Skin of body (tissue), 2 donors: ENCODE data around the gene DCBLD2. TPM values are rescaled to one million over a fixed set of nuclear protein-coding genes. Genes with fewer than 3 reads are reported as not detected.
"Not testable (repeated sequence)": the region's sequence is repeated elsewhere in the genome, so short reads cannot be mapped to it uniquely, and the experiment has no call there.

Source experiments
- DNase-seq: peaks from one replicate; lab custom pipeline; 2025; lab: John Stamatoyannopoulos, UW
- total RNA-seq: library from RNA; depleted of rRNA; stranded (reverse); fragments of >200 nt; gene quantifications from one replicate; pipeline ENCODE4 v1.2.3, GENCODE V29; 2014

DCBLD2 gene
- total RNA-seq, 1 donor from 2014 or later, result 29.6 TPM

DNA sequence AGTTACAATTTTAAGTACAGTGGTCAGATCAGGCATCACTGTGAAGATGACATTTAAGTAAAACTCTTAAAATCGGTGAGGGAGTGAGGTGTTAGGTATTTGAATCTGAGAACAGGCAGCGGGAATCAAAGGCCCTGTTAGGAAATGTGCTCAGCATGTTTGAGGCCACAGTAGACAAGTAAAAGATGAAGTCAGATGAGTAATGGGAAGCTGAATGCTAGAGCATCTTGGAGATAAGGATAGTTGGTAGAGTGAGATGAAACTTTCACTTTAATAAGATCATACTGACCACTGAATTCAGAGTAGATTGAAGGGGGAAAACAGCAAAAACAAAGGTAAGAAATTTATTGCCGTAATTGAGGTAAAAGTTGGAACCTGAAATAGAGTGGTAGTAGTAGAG is 61.6 kb downstream of the DCBLD2 start:
- no peak for DNase-seq

DNA sequence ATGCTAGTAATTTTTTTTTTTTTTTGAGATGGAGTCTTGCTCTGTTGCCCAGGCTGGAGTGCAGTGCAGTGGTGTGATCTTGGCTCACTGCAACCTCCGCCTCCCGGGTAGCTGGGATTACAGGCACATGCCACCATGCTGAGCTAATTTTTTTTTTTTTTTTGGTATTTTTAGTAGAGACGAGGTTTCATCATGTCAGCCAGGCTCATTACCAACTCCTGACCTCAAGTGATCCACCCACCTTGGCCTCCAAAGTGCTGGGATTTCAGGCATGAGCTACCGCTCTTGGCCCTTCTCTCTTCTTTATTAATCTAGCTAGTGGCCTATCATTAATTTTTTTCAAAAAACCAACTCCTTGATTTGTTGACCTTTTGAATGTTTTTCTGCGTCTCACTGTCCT is 70.4 kb downstream of the DCBLD2 start:
- DNase-seq, result not testable (repeated sequence)

- no peak for DNase-seq
Observed at GRCh38 chr3:98829246-98829832, 72.2 kb downstream of the DCBLD2 start.

GRCh38 chr3:98827221-98827920 is 74.1 kb downstream of the DCBLD2 start:
- no peak for DNase-seq

DNA sequence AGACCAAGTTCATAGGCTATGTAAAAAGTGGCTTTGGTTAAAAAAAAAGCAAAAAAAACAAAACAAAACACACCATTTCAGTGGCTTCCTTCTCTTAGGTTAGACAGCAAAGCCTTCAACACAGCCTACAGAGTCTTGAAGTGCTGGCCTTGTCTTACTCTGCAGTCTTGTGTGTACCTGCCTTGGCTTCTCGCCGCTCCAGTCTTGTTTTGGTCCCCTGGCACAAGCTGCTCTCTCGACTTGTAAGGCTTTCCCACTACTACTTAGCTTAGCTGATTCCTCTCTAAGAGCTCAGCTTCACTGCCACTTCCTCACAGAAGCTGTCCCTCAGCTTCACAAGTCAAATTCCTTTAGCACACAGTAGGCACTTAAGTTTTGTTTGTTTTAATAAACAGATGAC is 75.4 kb downstream of the DCBLD2 start:
- DNase-seq, result no peak

GRCh38 chr3:98824256-98824655 is 77.2 kb downstream of the DCBLD2 start:
- no peak for DNase-seq

GRCh38 chr3:98823791-98824190 is 77.7 kb downstream of the DCBLD2 start:
- no peak for DNase-seq

DNA sequence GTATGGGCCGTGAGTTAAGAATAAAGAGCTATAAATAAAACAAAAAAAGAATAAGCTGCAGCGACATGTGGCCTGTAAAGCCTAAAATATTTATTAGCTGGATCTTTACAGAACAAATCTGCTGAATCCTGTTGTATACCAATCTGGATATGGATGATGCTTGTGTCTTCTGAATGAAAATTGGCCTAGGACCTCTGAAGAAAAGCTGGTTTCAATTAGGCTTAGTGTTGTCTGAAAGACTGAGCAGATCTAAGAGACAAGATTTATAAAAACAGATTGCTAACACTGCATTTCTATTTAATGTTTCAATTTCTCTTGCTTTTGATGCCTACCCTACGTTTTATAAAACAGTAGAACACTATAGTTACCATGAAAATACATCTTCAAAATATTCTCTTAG is 80.4 kb downstream of the DCBLD2 start:
- peak; percentile 69 for DNase-seq

DNA sequence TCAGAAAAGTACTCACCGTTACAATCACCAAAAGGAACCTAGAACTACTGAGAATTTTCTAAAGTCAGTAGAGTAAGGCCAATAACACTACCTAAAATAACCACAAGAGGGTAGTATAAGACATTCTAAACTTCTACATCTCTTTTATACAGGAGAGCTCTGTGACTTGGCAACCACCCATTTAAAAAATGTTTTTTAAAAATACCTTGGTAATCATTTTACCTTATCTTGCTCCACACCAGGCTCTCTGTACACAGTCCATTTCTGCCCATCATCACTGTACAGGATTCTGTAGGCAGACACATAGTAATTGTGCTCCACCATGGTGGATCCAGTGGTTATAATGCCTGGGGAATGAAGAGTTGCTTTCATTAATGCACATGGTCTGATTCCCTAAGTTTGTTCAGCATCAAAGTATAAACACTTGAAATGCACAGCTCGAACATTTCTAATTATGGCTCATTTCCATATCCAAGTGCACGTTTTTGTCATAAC is 83.9 kb downstream of the DCBLD2 start:
- DNase-seq, result peak; percentile 48

- no peak for DNase-seq
Observed at GRCh38 chr3:98814817-98815420, 86.6 kb downstream of the DCBLD2 start.

GRCh38 chr3:98812851-98813374 is 88.6 kb downstream of the DCBLD2 start:
- peak; percentile 12 for DNase-seq

DNA sequence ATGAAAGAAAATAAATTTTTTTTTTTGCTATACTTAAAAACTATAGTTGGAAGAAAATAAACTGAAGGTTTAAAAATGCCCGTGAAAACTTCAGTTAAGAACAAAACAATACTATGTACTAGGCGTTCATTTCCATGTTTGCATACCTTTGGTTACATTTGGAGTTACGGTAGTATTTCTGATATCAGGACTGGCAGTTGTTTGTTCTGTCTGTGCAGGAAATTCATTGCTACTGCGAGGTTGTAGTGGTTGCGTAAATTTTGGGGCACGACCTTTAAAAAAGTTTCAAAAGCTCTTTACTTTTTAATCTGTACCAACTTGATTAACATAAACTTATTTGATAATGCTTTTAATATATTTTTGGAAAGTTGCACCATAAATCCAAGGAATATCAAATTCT is 90.4 kb downstream of the DCBLD2 start:
- DNase-seq, result no peak

DNA sequence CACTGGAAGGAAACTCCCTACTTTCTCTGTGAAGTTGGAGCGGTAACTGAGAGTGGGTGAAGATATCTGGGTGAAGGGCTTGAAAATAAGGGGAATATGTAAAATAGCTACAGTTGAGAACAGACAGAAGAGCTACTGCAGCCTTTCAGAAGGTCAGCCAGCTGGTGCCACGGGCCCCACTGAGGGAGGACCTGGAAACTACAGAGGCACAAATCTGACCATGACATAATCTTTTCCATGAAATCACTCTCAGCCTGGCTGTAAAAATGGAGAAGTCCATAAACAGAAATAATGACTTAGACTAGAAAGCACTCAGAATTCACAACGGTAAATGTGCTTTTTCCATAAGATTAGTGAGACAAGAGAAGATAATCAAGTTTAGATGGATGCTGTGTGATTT is 91.9 kb downstream of the DCBLD2 start:
- DNase-seq, result no peak

DNA sequence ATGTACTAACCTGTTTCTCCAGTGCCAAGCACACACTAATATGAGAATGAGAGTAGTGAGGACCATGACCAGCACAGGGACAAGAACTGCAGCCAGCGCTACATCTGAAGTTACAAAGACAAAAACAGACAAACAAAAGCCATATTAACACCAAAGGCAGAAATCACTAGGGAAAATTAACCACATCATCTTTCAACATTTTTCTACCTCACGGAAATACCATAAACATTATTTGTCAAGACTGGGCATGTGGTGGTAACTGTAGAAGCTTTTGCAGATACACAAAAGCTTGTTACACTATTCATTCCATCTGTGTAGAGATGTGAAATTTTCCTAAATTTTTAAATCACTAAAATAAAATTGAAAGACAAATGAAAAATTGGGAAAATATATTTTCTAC is 93.4 kb downstream of the DCBLD2 start:
- DNase-seq, result no peak

DNA sequence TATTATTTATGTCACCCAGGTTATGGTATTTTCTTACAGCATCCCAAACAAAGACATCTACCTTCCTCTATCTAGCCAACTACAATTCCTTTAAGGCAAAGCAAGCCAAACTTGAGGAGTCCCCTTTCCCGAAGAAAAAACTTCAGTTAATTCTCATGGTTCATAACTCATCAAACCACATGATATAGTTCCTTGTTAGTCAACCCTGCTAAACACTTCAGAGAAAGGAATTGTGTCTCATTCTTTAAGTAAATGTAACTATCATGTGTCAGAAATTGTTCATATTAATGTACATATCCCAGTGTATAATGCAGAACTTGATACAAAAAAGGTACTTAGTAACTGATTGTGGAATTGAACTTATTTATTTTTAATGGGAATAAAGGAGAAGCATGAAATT is 93.9 kb downstream of the DCBLD2 start:
- DNase-seq, result no peak

DNA sequence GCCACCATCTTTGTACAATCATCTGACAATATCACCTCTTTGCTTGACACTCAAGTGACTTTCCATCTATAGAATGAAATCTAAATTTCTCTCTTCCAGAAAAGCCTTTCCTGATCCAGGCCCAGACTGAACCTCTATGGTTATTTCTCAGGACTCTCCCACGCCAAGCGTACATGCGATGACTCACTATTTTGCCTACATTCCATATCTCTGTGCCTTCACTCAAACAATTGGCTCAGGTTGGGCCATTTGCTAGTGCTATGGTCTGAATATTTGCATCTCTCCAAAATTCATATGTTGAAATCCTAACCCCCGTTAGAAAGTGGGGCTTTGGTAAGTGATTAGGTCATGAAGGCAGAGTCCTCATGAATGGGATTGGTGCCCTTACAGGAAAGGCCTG is 94.5 kb downstream of the DCBLD2 start:
- no peak for DNase-seq

DNA sequence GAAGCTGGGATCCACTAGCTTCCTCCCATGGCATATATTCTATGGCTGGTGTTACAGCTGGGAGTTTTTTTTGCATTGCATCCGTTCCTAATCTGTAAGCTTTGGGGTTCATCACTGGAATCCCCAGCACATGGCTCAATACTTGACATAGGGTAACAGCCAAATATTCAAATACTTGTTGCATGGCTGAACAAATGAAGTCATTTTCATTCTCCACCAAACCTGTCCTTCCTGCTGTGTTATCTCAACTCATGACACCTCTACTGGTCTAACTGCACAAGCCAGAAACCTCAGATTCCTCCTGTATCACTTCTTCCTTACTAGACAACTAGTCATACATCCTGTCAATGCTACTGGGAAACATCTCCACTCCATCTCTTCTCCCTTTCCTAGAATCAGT is 95.0 kb downstream of the DCBLD2 start:
- DNase-seq, result no peak

DNA sequence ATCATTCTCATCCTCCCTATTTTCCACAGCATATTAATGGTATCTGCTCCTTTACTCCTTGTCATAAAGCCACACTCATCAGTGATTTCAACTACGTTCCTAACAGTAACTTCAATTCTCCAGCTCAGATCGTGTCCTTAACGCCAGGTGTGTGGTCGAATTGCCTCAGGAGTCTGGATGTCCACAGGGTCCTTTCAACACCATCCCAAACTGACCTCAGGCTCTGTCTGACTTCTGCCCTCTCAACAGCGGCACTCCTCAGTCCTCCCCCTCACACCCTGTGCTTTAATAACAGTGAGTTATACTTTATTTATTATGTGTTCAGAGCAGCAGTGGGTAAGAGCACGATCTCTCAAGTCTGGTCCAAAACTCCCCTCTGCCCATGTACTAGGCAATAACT is 95.9 kb downstream of the DCBLD2 start:
- DNase-seq, result no peak

GRCh38 chr3:98801043-98801747 is 100.3 kb downstream of the DCBLD2 start:
- DNase-seq, result no peak

GRCh38 chr3:98800401-98800800 is 101.1 kb downstream of the DCBLD2 start:
- DNase-seq, result no peak

- no peak for DNase-seq
Observed at GRCh38 chr3:98799479-98799878, 102.0 kb downstream of the DCBLD2 start.

DNA sequence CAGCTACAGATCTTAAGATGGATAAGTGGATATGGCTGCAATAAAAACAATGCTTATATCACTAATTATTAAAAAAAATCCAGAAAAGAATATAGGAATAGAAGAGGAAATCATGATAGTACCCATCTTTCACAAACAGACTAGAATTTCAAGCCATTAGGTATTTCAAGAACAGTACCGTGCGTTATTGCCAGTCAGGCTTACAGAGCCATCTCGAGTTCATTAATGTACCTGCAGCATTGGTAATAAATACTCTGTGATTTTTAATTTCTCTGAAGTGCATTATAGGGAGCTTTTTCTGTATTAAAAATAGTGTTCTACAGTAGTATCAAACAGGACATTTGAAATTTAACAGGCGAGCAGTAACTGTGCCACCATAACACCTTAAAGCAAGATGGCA is 102.7 kb downstream of the DCBLD2 start:
- DNase-seq, result no peak
